ENCODE results near the gene TENM4.

Gene TENM4

DNA sequence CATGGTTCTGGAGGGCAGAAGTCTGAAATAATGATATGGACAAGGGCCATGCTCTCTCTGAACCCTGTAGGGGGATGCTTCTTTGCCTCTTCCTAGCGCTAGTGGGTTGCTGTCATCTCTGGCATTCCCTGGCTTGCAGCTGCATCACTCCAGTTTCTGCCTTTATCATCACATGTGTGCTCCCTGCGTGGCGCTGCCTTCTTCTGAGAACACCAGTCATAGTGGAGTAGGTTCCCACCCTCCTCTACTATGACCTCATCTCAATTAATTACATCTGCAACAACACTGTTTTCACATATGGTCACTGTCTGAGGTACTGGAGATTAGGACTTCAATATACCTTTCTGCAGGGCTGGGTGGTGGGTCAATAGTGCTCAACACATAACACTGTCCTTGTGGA is 463.8 kb downstream of the TENM4 start:
- DNase-seq (ENCODE audit: low spot score): no peak

DNA sequence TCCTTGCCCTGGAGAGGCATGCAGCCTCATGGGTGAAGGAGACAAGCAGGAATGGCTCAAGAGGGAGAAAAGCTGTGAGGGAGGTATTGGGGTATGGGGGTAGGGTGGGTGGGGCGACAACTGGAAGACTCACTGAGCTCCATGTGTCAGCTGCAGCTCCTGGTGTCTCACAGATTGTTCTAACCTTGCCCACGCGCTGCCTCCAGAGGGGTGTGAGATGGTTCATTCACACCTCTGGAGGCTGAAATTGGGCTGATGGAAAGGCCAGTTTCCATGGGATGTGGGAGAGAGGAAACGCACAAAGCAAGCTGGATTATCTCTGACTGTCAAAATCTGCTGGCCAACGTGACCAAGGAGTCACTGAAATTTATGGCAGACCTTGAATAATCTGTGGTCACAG is 465.7 kb downstream of the TENM4 start:
- Histone ChIP-seq H3K27me3 (ENCODE audit: control insufficient read depth in 3 of 3, insufficient read depth in 3 of 3, low read depth in 1 of 3, low read length in 3 of 3) (no peaks in the 10 kb centered on the region), H2BK5ac (ENCODE audit: low read length) (no peak overlapping the region), H3K4me3 (ENCODE audit: low read length in 2 of 2) (no peak overlapping the region), H3K4me1 (ENCODE audit: control insufficient read depth in 2 of 2, insufficient read depth in 1 of 2, low read depth in 1 of 2, low read length in 2 of 2) (no peaks in the 10 kb centered on the region), H3K9me3 (replicated peaks in 1 of 2; ENCODE audit: control insufficient read depth in 2 of 2, insufficient read depth in 1 of 2, low read depth in 1 of 2, low read length in 2 of 2) (no peaks in the 10 kb centered on the region), H2BK120ac (ENCODE audit: low read depth, low read length) (no peak overlapping the region), H3K23ac (ENCODE audit: low read depth, low read length, poor library complexity) (no peak overlapping the region), H4K91ac (ENCODE audit: low read depth, low read length, poor library complexity) (no peak overlapping the region), H2BK12ac (ENCODE audit: low read length) (no peak overlapping the region), H2AFZ (ENCODE audit: low read length) (no peak overlapping the region), H3K4ac (ENCODE audit: low read length) (no peak overlapping the region), H3K4me2 (ENCODE audit: insufficient read depth, low read length, poor library complexity, severe bottlenecking) (no peak overlapping the region), H3K27ac (replicated peaks; ENCODE audit: low read length) (no peak overlapping the region), H3K14ac (ENCODE audit: low read length) (no peak overlapping the region), H3K18ac (ENCODE audit: low read length) (peak overlapping the region; percentile 46), H2AK5ac (ENCODE audit: low read depth, low read length) (no peak overlapping the region), H3K9ac (ENCODE audit: low read depth, low read length, poor library complexity) (peak overlapping the region; percentile 7), H3K36me3 (replicated peaks in 1 of 2; ENCODE audit: control insufficient read depth in 2 of 2, insufficient read depth in 2 of 2, low read length in 2 of 2) (no peaks in the 10 kb centered on the region), H3K79me1 (ENCODE audit: low read depth, low read length) (no peaks in the 10 kb centered on the region), H2BK15ac (ENCODE audit: low read length) (no peak overlapping the region), H4K8ac (ENCODE audit: low read depth, low read length) (no peak overlapping the region)
- no CpG with 5 or more reads among the region's 5 CpGs for WGBS, 2 donors (ENCODE audit: extremely low coverage in 2 of 2, insufficient read length in 2 of 2, insufficient replicate concordance in 1 of 2)
- no peak for DNase-seq (ENCODE audit: low spot score)

More for the DNA sequence above, 463.8 kb downstream of the TENM4 start:
- H3K4me2 ChIP-seq (ENCODE audit: insufficient read depth, low read length, poor library complexity, severe bottlenecking): no peak overlapping the region
- H3K23ac ChIP-seq (ENCODE audit: low read depth, low read length, poor library complexity): no peak overlapping the region
- no peak overlapping the region for H2AK5ac ChIP-seq (ENCODE audit: low read depth, low read length)
- H3K79me1 ChIP-seq (ENCODE audit: low read depth, low read length): no peaks in the 10 kb centered on the region
- H3K36me3 ChIP-seq (replicated peaks in 1 of 2; ENCODE audit: control insufficient read depth in 2 of 2, insufficient read depth in 2 of 2, low read length in 2 of 2): no peaks in the 10 kb centered on the region
- H3K14ac ChIP-seq (ENCODE audit: low read length): no peak overlapping the region
- no CpG with 5 or more reads among the region's 3 CpGs for WGBS, 2 donors (ENCODE audit: extremely low coverage in 2 of 2, insufficient read length in 2 of 2, insufficient replicate concordance in 1 of 2)
- H3K9ac ChIP-seq (ENCODE audit: low read depth, low read length, poor library complexity): no peak overlapping the region
- H3K18ac ChIP-seq (ENCODE audit: low read length): no peak overlapping the region
- peak overlapping the region; percentile 44 for H4K8ac ChIP-seq (ENCODE audit: low read depth, low read length)
- H3K4me3 ChIP-seq (ENCODE audit: low read length in 2 of 2): no peak overlapping the region
- no peak overlapping the region for H4K91ac ChIP-seq (ENCODE audit: low read depth, low read length, poor library complexity)
- H2BK120ac ChIP-seq (ENCODE audit: low read depth, low read length): no peak overlapping the region
- no peak overlapping the region for H2BK12ac ChIP-seq (ENCODE audit: low read length)
- no peak overlapping the region for H2AFZ ChIP-seq (ENCODE audit: low read length)
- no peak overlapping the region for H2BK15ac ChIP-seq (ENCODE audit: low read length)
- H2BK5ac ChIP-seq (ENCODE audit: low read length): no peak overlapping the region
- H3K27ac ChIP-seq (replicated peaks; ENCODE audit: low read length): no peak overlapping the region
- no peaks in the 10 kb centered on the region for H3K4me1 ChIP-seq (ENCODE audit: control insufficient read depth in 2 of 2, insufficient read depth in 1 of 2, low read depth in 1 of 2, low read length in 2 of 2)
- no peak overlapping the region for H3K4ac ChIP-seq (ENCODE audit: low read length)
- H3K27me3 ChIP-seq (ENCODE audit: control insufficient read depth in 3 of 3, insufficient read depth in 3 of 3, low read depth in 1 of 3, low read length in 3 of 3): no peaks in the 10 kb centered on the region
- no peaks in the 10 kb centered on the region for H3K9me3 ChIP-seq (replicated peaks in 1 of 2; ENCODE audit: control insufficient read depth in 2 of 2, insufficient read depth in 1 of 2, low read depth in 1 of 2, low read length in 2 of 2)

DNA sequence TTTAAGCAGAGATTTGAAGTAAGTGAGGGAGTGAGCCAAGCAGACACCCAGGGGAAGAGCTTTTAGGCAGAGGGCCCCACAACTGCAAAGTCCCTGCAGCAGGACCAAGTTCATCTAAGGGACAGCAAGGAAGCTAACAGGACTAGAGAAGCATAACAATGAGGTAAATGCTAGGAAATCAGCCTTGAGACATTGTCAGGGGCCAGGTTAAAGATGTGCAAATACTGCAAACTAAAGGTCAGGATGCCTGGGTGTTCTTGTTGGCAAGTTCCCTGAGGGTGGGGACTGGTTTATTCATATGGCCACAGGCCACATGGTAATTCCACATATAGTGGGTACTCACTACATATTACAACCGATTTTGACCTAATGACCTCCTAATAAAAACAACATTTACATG is 467.0 kb downstream of the TENM4 start:
- Histone ChIP-seq H3K79me1 (ENCODE audit: low read depth, low read length) (no peaks in the 10 kb centered on the region), H3K4me2 (ENCODE audit: insufficient read depth, low read length, poor library complexity, severe bottlenecking) (no peak overlapping the region), H3K9me3 (replicated peaks in 1 of 2; ENCODE audit: control insufficient read depth in 2 of 2, insufficient read depth in 1 of 2, low read depth in 1 of 2, low read length in 2 of 2) (no peaks in the 10 kb centered on the region), H2BK5ac (ENCODE audit: low read length) (no peak overlapping the region), H3K9ac (ENCODE audit: low read depth, low read length, poor library complexity) (no peak overlapping the region), H3K18ac (ENCODE audit: low read length) (no peak overlapping the region), H3K14ac (ENCODE audit: low read length) (no peak overlapping the region), H2BK12ac (ENCODE audit: low read length) (no peak overlapping the region), H3K27ac (replicated peaks; ENCODE audit: low read length) (no peak overlapping the region), H3K4ac (ENCODE audit: low read length) (no peak overlapping the region), H3K23ac (ENCODE audit: low read depth, low read length, poor library complexity) (no peak overlapping the region), H2AK5ac (ENCODE audit: low read depth, low read length) (no peak overlapping the region), H2BK120ac (ENCODE audit: low read depth, low read length) (no peak overlapping the region), H2BK15ac (ENCODE audit: low read length) (no peak overlapping the region), H4K8ac (ENCODE audit: low read depth, low read length) (no peak overlapping the region), H3K4me1 (ENCODE audit: control insufficient read depth in 2 of 2, insufficient read depth in 1 of 2, low read depth in 1 of 2, low read length in 2 of 2) (no peaks in the 10 kb centered on the region), H3K4me3 (ENCODE audit: low read length in 2 of 2) (no peak overlapping the region), H3K27me3 (ENCODE audit: control insufficient read depth in 3 of 3, insufficient read depth in 3 of 3, low read depth in 1 of 3, low read length in 3 of 3) (no peaks in the 10 kb centered on the region), H3K36me3 (replicated peaks in 1 of 2; ENCODE audit: control insufficient read depth in 2 of 2, insufficient read depth in 2 of 2, low read length in 2 of 2) (no peaks in the 10 kb centered on the region), H4K91ac (ENCODE audit: low read depth, low read length, poor library complexity) (no peak overlapping the region), H2AFZ (ENCODE audit: low read length) (no peak overlapping the region)
- WGBS, 2 donors (ENCODE audit: extremely low coverage in 2 of 2, insufficient read length in 2 of 2, insufficient replicate concordance in 1 of 2): no CpG with 5 or more reads among the region's 1 CpG
- no peak for DNase-seq (ENCODE audit: low spot score)

DNA sequence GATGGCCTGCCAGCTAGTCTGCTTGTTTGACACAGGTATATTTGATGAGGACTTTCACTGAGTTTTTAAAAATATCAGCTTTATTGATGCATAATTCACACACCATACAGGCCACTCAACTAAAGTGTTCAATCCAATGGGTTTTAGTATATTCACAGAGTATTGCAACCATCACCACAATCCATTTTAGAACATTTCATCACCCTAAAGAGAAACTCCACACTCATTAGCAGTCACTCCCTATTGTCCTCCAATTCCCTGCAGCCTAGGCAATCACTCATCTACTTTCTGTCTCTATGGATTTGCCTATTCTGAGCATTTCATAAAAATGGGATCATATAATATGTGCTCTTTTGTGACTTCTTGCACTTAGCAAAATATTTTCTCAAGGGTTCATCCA is 468.2 kb downstream of the TENM4 start:
- H2AK5ac ChIP-seq (ENCODE audit: low read depth, low read length): no peak overlapping the region
- H2BK15ac ChIP-seq (ENCODE audit: low read length): no peak overlapping the region
- no peaks in the 10 kb centered on the region for H3K27me3 ChIP-seq (ENCODE audit: control insufficient read depth in 3 of 3, insufficient read depth in 3 of 3, low read depth in 1 of 3, low read length in 3 of 3)
- H2AFZ ChIP-seq (ENCODE audit: low read length): no peak overlapping the region
- H3K4me1 ChIP-seq (ENCODE audit: control insufficient read depth in 2 of 2, insufficient read depth in 1 of 2, low read depth in 1 of 2, low read length in 2 of 2): no peaks in the 10 kb centered on the region
- no peak overlapping the region for H2BK5ac ChIP-seq (ENCODE audit: low read length)
- no peaks in the 10 kb centered on the region for H3K9me3 ChIP-seq (replicated peaks in 1 of 2; ENCODE audit: control insufficient read depth in 2 of 2, insufficient read depth in 1 of 2, low read depth in 1 of 2, low read length in 2 of 2)
- no peaks in the 10 kb centered on the region for H3K36me3 ChIP-seq (replicated peaks in 1 of 2; ENCODE audit: control insufficient read depth in 2 of 2, insufficient read depth in 2 of 2, low read length in 2 of 2)
- no peak overlapping the region for H3K9ac ChIP-seq (ENCODE audit: low read depth, low read length, poor library complexity)
- no peak overlapping the region for H2BK12ac ChIP-seq (ENCODE audit: low read length)
- no peak overlapping the region for H4K8ac ChIP-seq (ENCODE audit: low read depth, low read length)
- DNase-seq (ENCODE audit: low spot score): no peak
- no peak overlapping the region for H3K4ac ChIP-seq (ENCODE audit: low read length)
- no peak overlapping the region for H3K23ac ChIP-seq (ENCODE audit: low read depth, low read length, poor library complexity)
- no peak overlapping the region for H3K14ac ChIP-seq (ENCODE audit: low read length)
- H3K18ac ChIP-seq (ENCODE audit: low read length): no peak overlapping the region
- H3K27ac ChIP-seq (replicated peaks; ENCODE audit: low read length): no peak overlapping the region
- H2BK120ac ChIP-seq (ENCODE audit: low read depth, low read length): no peak overlapping the region
- no peak overlapping the region for H4K91ac ChIP-seq (ENCODE audit: low read depth, low read length, poor library complexity)
- H3K79me1 ChIP-seq (ENCODE audit: low read depth, low read length): no peaks in the 10 kb centered on the region
- no peak overlapping the region for H3K4me3 ChIP-seq (ENCODE audit: low read length in 2 of 2)
- H3K4me2 ChIP-seq (ENCODE audit: insufficient read depth, low read length, poor library complexity, severe bottlenecking): no peak overlapping the region
